ENCODE results near the gene DPPA3.
"Not testable (repeated sequence)": the region's sequence is repeated elsewhere in the genome, so short reads cannot be mapped to it uniquely, and the experiment has no call there.

DPPA3 gene

DNA sequence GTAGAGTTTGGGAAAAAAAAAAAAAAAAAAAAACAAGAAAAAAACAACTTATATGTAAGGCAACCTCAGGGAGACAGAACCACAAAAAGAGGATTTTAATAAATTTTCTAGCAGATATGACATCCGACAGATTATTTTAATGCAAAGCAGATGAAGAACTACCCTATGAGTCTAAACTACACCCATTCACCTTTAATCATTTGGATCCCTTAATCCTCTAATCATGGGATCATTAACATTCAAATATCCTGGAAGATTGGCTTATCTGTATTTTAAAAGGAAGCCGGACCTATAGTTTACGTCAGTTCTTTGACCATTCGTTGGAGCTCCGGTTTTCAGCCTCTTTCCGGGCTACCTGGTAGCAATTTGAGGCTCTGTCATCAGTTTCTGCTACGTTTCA is at the start of gene DPPA3:
TSS of gene DPPA3 (plus strand) at position 301 of the 400 bp plus-strand sequence. CDS start 138 bp downstream, outside the sequence.
- DNase-seq (ENCODE audit: low read depth in 2 of 2): no peak

DNA sequence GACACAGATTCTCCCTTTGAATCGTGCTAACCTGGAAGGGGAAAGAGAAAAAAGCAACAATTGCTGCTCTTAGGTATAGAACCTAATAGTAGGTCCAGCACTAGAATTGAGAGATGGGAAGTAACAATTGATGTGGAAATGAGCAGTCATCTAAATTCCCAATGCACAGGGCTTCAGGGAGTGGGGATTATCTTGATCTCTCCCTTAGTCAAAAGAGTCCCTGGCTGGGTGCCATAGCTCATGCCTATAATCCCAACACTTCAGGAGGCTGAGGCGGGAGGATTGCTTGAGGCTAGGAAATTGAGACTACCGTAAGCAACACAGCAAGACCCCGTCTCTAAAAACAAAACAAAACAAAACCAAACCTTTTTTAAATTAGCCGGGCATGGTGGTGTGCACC is 49.5 kb upstream of the DPPA3 start:
- DNase-seq (ENCODE audit: low read depth in 2 of 2): no peak

DNA sequence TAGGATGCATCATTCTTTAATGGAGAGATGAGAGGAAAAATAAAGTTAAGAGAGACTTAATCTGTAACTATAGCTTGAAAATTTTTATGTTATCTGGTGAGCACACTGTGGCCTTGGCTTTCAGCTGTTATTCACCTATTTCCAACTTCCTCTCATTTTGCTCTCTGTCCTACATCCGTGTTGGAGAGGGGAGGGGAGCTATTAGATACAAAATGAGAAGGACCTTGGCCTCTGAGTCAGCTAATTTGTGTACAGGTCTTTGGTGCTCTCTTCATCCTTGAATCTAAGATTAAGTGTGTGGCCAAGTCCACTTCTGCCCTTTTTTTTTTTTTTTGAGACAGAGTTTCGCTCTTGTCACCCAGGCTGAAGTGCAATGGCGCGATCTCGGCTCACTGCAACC is 44.6 kb upstream of the DPPA3 start:
- DNase-seq (ENCODE audit: low read depth in 2 of 2): no peak

DNA sequence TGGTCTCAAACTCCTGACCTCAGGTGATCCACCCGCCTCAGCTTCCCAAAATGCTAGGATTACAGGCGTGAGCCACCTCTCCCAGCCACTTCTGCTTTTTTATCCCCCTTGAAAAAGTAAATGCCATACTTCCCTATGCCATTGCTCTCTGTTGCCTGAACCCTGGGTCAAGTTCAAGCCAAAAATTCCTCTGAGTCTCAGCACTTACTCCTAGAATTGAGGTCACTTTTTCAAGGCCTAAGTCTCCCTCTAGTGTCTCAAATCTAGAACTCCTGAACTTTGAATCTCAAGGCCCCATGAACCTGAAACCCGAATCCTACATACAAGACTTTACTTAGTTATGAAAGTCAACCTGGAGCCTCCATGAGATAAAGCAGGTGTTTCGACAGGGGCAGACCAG is 44.1 kb upstream of the DPPA3 start:
- no peak for DNase-seq (ENCODE audit: low read depth in 2 of 2)

DNA sequence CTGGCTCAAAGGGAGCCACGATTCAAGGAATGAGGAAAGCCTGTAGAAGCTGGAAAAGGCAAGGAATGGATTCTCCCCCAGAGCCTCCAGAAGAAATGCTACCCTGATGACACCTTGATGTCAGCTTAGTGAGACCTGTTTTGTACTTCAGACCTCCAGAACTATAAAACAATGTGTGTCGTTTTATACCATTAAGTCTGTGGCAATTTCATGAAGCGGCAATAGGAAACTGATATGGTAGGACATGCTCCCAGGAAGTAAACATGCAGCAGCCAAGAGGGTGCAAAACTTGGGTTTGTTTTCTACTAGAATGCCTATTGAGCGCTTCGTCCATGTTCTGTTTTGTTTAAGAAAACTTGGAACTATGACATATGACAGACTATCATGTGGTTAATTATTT is 43.1 kb upstream of the DPPA3 start:
- DNase-seq (ENCODE audit: low read depth in 2 of 2): no peak

DNA sequence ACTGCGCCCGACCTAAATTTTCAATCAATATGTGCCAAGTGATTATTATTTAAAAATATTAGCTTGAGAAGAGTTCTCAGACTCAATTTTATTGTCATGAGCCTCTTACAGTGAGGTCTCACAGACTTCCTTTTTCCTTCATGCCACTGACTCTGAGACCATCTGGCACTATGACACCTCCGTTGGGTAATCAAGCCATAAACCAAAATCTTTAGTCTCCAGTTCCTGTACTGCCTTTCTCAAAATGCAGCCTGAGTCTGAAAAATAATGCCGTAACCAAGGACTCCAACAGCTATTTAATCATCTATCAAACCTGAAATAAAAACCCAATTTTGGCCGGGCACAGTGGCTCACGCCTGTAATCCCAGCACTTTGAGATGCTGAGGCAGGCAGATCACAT is 35.8 kb upstream of the DPPA3 start:
- not testable (repeated sequence) for DNase-seq (ENCODE audit: low read depth in 2 of 2)

DNA sequence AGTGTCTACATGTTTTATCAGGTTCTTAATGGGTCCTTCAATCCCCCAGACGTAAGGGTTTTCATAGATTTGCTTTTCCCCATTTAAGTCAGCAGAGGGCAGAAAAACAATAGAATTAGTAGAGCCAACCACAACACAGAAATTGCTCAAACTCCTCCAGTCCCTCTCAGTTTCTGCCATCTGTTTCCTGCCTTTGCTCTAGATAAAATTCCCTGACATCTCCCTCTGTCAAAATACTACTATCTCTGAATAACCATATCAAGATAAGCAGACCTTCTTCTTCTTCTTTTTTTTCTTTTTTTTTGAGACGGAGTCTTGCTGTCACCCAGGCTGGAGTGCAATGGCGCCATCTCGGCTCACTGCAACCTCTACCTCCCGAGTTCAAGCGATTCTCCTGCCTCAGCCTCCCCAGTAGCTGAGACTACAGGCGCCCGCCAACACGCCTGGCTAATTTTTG is 33.8 kb upstream of the DPPA3 start:
- not testable (repeated sequence) for DNase-seq (ENCODE audit: low read depth in 2 of 2)

DNA sequence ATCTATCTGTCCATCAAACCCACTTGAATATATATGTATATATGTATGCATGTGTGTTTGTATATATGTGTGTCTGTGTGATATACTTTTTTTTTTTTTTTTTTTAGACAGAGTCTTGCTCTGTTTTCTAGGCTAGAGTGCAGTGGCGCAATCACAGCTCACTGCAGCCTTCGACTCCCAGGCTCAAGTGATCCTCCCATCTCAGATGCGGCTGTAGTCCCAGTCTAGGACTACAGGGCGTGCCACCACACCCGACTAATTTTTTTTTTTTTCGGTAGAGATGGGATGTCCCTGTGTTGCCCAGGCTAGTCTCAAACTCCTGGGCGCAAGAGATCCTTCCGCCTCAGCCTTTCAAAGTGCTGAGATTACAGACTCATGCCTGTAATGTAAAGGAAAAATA is 32.5 kb upstream of the DPPA3 start:
- no peak for DNase-seq (ENCODE audit: low read depth in 2 of 2)

DNA sequence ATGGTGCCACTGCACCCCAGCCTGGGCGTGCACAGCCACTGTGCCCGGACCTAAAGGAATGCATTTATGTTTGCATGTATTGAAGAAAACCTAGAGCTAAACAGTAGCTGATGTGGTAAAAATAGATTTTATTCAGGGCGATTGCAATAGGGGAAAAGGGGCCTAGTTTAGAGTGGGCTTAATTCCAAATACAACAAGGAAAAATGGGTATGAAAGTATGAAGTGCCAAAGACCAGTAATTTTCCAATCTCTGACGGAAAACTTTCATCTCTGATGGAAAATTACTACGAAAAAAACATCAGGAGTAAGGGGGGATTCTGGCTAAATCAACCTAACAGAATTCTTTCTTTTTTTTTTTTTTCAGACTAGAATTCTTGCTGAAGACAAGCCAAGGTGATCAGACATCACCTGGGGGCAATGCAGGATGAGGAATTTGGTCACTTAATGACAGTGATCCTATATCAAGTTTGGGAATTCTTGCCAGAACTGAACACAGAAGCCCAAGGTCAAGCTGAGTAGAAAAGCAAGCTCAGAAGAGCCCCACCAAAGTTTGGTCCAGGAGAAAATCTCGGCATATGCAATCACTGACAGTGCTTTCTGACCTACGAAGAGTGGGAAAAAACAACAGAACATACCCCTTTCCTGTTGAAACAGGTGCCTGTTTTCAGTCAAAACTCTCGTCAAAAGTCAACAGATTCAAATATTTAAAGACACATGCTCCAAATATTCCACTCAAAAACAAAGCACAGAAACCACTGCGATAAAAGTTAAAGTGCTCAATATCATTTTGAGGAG is 31.8 kb upstream of the DPPA3 start:
- no peak for DNase-seq (ENCODE audit: low read depth in 2 of 2)

DNA sequence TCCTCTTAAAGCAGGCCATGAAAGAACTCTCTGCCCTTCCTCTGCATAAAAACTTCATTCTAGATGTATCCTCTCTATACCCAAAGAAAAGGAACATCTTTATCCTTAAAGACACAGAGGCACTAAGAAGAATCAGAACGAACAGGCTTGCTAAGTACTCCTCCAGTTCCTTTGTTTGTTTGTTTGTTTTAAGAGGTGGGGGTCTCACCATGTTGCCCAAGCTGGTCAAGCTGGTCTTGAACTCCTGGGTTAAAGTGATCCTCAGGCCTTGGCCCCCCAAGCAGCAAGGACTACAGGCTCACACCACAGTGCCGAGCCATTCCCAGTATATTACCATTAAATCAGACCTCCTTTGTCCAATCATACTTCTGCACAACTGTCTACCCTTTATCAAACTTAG is 29.7 kb upstream of the DPPA3 start:
- no peak for DNase-seq (ENCODE audit: low read depth in 2 of 2)

DNA sequence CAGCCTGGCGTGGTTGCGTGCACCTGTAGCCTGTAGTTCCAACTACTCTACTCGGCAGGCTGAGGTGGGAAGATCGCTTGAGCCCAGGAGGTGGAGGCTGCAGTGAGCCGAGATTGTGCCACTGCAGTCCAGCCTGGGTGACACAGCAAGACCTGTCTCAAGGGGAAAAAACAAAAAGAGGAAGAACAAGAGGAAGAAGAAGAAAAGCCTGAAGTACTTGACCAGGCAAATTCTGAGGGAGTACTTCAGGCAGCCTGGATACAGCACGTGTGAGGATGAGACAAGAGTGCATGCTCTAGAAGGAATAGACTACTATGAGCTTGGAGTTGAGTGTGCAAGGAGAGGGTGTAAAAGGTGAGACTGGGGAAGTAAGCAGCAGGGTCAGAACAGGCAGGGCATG is 17.4 kb upstream of the DPPA3 start:
- DNase-seq (ENCODE audit: low read depth in 2 of 2): no peak

DNA sequence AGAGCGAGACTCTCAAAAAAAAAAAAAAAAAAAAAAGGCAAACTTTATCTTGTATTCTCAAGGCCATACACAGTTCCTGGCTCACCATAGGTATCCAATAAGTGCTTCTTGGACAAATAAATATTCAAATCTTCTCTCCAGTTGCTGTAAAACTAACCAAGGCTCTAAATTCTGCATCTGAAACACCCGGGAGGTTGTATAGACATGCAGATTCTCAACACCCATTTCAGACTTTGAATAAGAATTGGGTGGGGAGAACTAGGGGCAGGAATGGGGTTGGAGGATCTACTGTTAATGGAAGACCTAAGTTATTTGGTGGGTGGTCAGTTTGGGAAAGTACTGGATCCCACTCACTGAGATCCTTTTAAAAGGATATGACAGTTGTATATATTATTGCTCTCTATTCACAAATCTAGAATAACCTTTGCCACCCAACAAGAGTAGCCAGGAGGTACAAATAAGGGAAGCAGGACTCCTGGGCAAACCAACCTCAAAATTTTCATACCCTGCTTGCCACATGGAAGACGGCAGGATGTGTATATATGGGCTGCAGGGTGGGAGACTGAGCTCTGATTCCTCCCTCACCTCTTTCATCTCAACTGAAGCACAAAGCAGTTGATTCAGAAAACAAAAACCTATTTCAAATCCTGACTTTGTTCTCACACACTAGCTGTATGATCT is 16.5 kb upstream of the DPPA3 start:
- no peak for DNase-seq (ENCODE audit: low read depth in 2 of 2)

DNA sequence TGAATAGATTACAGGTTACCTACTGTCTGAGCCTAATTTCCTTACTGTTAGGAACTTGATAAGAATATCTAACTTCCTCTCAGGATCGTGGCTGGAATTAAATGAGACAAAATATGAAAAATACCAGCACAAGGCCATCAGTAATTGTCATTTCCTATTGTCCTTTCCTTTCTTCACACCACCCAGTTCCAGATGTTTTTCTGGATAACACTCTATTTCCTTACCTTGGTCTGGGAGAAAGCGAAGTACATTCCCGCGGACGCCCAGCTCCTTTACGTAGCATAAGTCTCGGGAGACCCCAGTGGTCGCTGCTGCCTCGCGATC is 16.0 kb upstream of the DPPA3 start:
- DNase-seq (ENCODE audit: low read depth in 2 of 2): no peak

DNA sequence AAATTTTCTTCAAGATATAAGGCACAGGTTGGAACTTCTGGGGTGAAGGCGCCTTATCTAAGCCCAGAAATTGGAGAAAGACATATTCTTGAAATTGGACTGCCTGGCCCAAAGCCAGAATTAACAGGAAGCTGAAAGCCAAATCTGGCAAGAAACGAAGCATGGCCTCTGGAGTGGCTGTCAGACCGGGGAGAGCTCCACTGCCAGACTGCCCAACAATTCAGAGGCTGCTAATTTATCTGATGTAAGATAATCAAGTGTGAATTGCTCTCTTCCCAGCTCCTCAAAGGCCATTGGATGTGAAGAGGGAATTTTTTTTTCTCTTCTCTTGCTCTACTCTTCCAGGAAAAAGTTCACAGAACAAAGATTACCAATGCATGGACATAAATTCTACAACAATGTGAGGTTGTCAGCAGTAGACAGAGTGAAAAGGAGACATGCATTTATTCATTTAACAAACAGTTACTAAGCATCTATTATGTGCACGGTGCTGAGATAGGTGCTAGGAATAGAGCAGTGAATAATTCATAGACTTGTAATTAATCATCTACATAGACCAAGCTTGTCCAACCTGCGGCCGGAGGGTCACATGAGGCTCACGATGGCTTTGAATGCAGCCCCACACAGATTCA is 15.6 kb upstream of the DPPA3 start, which contains the start of gene GDF3:
TSS of gene GDF3 (minus strand) at position 210 of the 632 bp plus-strand sequence. CDS start at position 163, 47 bp downstream.
- no peak for DNase-seq (ENCODE audit: low read depth in 2 of 2)

DNA sequence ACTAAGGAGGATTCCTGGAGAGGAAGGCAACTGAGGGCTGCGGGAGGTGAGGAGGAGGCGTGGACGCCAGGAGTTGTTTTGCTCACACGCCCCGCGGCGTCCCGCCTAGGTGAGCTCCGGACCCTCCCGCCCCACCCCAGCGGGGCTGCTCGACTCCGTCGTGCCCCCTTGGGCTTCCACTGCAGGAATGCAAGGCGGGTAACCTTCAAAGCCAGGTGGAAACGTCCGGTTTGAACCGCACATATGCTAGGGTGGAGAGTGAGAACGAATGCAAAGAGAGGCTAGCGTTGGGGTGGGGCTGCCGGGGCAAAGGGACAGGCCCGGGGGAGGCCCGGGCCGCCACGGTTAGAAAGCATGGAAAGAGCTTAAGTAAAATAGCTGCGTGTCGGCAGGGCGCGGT is 5.4 kb upstream of the DPPA3 start:
- DNase-seq (ENCODE audit: low read depth in 2 of 2): no peak

DNA sequence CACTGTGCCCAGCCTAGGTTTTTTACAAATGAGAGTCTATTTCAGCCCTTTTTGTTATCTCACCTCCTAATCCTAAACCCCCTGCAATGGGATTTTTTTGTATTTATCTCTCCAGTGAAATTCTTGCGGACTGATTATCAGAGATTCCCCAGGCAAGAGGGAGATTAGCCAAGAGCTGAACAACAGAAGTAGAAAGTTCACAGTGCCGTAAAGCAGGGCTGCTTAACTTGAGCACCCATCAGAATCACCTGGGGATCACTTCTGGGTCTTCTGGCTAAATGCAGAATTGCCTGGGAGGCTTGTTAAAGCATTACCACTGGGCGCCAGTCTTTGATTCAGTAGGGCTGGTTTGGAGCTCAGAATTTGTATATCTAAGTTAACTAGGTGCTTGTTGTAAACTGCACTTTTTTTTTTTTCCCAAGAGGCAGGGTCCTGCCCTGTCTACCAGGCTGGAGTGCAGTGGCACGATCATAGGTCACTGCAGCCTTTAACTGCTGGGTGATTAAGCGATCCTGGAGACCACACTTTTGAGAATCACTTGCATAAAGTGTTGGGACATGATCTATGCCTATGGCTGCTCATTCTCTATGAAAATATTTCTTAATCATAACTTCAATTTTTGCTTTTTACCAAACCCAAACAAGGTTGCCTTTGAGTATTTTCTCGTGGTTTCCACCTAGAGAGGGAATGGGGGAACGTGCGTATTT is 1.1 kb upstream of the DPPA3 start:
- no peak for DNase-seq (ENCODE audit: low read depth in 2 of 2)

DNA sequence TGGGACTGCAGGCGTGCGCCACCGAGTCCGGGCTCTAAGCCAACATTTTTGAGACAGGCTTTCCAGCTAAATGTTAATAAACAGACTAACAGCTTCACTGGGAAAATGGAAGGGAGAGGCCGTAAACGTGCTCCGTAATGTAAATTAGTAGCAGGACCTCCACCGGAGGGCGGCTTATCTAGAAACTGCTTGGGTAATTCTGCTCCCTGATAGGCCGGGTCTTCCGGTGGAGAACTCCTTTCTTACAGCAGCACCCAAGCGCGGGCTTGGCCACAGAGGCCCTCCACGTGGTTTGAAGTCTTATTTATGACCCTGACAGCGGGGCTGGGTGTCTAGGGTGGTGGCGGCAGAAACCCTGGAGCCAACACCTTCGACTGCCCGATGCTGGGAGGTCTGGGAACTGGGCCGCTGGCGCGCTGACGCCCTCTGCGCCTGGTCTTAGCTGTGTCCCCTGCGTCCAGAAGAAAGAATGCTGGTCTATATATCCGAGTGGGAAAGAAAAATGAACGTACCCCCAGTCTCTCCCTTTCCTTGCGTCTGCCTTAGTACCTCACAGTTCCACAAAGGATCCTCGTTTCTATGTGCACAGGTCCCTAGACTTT is 1.7 kb downstream of the DPPA3 start:
- DNase-seq (ENCODE audit: low read depth in 2 of 2): no peak

DNA sequence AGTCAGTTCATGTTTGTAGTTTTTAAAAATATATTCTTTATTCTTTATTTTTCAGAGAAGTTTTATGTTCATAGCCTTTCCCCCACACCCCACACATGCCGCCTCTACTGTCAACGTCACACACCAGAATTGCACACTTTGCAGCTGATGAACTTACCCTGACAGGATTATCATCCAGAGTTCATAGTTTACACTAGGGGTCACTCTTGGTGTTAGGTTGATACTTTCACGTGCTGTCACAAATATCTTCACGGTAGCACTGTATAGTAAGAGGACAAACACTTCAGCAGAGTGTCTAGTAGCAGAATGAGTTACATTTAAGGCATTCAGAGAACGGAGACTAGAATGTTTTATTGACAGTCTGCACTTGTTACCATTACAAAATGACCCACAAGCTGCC is 5.1 kb downstream of the DPPA3 start:
- no peak for DNase-seq (ENCODE audit: low read depth in 2 of 2)

DNA sequence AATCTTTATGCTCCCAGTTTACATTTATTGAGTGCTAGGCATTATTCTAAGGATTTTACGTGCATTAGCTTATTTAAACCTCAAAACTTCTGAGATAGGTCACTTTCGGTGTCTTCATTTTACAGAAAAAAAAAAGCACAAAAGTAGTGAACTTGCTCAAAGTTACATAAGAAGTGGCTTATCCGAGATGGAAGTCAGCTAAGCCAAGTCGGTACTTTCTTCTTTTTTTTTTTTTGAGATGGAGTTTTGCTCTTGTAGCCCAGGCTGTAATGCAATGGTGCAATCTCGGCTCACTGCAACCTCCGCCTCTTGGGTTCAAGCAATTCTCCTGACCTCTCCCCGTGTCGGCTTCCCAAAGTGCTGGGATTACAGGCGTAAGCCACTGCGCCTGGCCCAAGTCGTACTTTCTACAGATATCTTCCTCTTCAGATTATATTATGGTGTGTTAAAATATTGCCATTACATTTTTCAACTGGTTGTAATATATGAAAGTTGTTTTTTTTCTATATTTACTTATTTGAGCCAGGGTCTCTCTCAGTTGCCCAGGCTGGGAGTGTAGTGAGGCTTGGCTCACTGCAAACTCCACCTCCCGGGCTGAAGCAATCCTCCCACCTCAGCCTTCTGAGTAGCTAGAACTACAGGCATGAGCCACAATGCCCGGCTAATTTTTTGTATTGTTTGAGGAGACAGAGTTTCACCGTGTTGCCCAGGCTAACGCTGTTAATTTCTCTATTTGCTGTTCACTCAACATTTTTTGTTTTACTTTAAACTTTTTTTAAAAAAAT is 8.9 kb downstream of the DPPA3 start:
- no peak for DNase-seq (ENCODE audit: low read depth in 2 of 2)

DNA sequence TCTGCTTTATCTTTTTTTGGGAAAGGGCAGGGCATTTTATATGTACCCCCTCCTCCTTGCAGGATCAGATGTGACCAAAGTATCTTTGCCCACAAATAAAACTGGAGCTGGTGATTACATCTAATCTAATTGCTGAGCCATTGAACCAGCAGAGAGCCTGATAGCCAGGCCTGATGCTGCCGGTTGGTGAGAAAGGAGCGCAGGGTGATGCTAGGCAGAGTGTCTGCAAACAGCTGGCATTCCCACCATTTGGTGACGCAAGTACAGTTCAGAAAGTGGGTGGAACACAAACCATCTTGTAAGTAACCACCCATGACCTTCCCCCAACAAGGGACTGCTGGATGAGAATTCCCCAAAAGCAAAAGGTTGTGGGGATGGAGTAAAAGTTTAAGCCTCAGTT is 12.7 kb downstream of the DPPA3 start:
- DNase-seq (ENCODE audit: low read depth in 2 of 2): no peak

DNA sequence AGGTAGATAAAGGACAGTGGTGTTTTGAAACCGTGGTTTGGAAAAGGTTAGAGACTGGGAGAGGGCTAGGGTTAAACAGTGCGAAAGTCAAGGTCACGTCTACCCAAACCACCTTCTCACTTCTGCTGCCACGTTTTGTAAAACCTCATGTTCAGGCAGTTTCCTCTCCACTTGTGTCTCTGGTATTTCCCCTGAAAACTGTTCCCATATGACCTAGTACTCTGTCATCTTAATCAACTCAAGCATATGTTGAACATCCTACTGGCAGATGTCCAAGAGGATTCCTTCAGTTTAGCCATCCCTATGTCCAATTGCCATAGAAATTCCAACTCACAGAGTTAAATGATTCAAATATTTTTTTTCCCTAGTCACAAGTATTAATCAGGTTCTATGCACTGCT is 18.5 kb downstream of the DPPA3 start:
- no peak for DNase-seq (ENCODE audit: low read depth in 2 of 2)
